Measurements from ENCODE around the gene DNMT3B.
"Not testable (repeated sequence)": the region's sequence is repeated elsewhere in the genome, so short reads cannot be mapped to it uniquely, and the experiment has no call there.

The DNMT3B gene

DNA sequence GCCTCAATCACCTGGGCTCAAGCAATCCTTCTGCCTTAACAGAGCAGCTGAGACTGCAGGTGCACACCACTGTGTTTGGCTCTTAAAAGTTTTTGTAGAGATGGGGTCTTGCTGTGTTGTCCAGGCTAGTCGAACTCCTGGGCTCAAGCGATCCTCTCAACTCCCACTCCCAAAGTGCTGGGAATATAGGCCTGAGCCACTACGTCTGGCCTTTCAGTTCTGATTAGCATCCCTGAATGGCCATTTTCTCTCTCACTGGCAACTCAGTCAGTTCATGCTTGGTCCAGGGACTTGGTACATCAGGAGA lies 28.5 kb downstream of the DNMT3B start:
- DNase-seq (ENCODE audit: low read depth): no peak

DNA sequence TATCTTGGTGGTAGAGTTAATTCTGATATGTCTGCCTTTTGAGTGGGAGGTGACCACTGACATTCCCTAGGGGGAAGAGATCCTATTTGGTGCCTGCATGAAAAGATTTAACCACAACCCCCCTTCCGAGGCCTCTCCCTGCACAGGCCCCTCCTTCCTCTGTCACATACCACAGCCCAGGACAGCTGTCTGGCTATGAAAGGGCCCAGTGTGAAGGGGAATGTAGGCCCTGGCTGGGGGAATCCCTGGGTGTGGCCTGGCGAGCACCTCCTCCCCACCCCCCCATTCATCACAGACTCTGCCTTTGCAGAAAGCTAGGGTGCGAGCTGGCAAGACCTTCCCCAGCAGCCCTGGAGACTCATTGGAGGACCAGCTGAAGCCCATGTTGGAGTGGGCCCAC lies 30.1 kb downstream of the DNMT3B start:
- DNase-seq (ENCODE audit: low read depth): no peak

DNA sequence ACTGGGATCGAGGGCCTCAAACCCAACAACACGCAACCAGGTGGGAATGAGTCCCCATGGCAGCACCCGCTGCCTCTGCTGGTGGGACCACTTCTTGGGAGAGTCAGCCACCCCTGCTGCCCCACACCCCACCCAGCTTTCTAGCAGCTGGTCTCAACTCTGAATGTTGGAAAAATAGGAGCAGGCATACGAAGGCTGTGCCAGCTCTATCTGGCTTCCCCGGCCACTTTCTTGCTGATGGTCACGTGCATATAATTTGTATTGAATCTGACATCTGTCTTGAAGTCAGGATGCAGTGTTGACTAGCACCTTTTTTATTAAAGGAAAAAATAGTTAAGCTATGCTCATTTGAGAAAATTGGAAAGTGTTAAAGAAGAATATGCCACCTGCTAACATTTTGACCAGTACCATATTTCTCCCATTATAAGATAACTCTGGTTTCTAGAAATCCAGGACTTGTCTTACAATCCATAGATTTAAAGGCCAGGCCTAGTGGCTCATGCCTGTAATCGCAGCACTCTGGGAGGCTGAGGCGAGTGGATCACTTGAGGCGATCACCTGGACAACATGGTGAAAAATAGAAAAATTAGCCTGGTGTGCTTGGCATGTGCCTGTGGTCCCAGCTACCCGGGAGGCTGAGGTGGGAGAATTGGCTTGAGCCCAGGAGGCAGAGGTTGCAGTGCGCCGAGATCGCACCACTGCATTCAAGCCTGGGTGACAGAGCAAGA lies 30.7 kb downstream of the DNMT3B start:
- DNase-seq (ENCODE audit: low read depth): no peak

DNA sequence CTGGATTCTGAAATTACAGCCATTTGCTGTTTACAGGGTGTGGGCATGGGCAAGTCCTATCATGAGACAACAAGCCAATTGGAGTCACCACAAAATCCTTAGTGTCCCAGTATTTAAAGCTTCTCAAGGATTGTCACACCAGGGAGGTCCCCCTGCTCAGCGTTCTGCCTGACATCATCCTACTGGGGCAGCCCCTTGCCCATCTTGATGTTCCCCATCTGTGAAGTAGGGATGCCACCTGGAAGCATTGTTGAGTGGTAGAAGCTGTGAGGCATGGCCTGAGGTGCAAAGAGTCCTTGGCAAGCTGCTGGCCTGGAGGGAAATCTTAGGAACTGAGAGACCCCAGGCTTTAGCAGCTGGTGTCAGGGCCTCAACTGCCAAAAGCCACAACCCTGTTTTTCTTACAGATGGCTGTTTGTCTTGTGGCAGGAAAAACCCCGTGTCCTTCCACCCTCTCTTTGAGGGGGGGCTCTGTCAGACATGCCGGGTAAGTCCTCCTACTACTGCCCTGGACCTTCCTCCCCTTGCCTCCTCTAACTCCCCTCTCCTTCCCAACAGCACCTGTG lies 34.3 kb downstream of the DNMT3B start:
- DNase-seq (ENCODE audit: low read depth): no peak

DNA sequence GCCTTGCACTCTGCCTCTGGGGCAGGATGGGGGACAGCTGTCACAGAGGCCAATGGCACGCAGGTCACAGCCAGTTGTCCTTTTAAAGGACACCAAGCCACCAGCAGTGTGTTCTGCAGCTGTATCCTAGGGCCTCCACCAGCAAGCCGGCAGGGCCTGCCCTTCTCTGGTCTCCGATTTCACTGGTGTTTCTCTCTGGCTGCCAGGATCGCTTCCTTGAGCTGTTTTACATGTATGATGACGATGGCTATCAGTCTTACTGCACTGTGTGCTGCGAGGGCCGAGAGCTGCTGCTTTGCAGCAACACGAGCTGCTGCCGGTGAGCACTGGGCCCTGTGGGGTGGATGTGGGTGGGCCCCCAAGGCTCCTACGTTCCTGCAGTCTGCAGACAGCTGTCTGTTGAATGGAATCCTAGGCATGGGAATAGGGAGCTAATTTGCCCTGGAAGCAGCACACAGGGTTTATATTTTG lies 34.8 kb downstream of the DNMT3B start:
- DNase-seq (ENCODE audit: low read depth): no peak

GRCh38 chr20:32797571-32797970 lies 35.4 kb downstream of the DNMT3B start:
- DNase-seq (ENCODE audit: low read depth): not testable (repeated sequence)

- DNase-seq (ENCODE audit: low read depth): no peak
Observed at GRCh38 chr20:32798046-32798981, 36.1 kb downstream of the DNMT3B start.

GRCh38 chr20:32803092-32803491 lies 40.9 kb downstream of the DNMT3B start:
- no peak for DNase-seq (ENCODE audit: low read depth)

- DNase-seq (ENCODE audit: low read depth): no peak
Observed at GRCh38 chr20:32804022-32804715, 42.0 kb downstream of the DNMT3B start.

- DNase-seq (ENCODE audit: low read depth): no peak
Observed at GRCh38 chr20:32804817-32805216, 42.6 kb downstream of the DNMT3B start.

GRCh38 chr20:32805721-32806120 lies 43.5 kb downstream of the DNMT3B start:
- DNase-seq (ENCODE audit: low read depth): no peak

DNA sequence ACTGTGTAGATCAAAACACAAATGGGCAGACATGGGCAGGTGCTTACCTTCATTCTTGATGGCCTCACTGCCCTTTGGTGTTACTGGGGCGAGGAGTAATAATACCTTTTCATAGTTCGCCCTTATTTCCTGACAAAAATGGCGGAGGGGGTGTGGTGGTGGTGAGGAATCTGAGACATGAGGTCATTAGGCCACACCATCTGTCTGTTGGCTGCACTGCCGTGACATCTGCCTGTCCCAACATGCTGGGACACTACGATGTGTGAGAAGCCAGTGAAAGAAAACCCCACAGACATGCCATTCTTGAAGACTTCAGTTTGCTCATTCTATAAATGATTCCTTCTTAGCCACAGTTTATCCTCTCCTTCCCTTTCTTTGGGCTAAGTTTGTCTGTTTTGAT lies 44.2 kb downstream of the DNMT3B start:
- no peak for DNase-seq (ENCODE audit: low read depth)

DNA sequence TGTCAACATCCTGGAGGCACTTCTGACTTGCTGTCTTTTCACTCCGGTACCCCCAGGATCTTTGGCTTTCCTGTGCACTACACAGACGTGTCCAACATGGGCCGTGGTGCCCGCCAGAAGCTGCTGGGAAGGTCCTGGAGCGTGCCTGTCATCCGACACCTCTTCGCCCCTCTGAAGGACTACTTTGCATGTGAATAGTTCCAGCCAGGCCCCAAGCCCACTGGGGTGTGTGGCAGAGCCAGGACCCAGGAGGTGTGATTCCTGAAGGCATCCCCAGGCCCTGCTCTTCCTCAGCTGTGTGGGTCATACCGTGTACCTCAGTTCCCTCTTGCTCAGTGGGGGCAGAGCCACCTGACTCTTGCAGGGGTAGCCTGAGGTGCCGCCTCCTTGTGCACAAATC lies 45.5 kb downstream of the DNMT3B start:
- DNase-seq (ENCODE audit: low read depth): no peak

GRCh38 chr20:32808438-32808837 lies 46.3 kb downstream of the DNMT3B start:
- DNase-seq (ENCODE audit: low read depth): no peak

- DNase-seq (ENCODE audit: low read depth): no peak
Observed at GRCh38 chr20:32809907-32810306, 47.7 kb downstream of the DNMT3B start.

DNA sequence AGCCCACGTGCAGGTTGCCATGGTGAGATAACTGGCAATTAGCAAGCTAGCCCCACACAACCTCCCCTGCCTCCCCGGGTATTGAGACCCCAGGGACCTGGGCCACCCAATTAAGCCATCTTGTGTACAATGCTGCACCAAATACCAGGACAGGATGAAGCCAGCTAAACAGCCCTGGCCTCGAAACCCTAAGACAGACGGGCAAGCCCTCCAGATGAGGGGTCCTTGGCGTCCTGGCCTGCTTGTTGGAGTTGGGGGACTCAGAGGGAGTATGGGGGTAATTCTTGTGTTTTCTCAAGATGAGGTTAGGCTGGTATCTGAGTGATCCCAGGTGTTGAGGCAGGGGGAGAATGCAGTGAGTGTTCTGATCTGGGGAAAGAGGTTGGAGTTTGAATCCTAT lies 48.8 kb downstream of the DNMT3B start:
- DNase-seq (ENCODE audit: low read depth): no peak

- DNase-seq (ENCODE audit: low read depth): no peak
Observed at GRCh38 chr20:32811886-32812285, 49.7 kb downstream of the DNMT3B start.

DNA sequence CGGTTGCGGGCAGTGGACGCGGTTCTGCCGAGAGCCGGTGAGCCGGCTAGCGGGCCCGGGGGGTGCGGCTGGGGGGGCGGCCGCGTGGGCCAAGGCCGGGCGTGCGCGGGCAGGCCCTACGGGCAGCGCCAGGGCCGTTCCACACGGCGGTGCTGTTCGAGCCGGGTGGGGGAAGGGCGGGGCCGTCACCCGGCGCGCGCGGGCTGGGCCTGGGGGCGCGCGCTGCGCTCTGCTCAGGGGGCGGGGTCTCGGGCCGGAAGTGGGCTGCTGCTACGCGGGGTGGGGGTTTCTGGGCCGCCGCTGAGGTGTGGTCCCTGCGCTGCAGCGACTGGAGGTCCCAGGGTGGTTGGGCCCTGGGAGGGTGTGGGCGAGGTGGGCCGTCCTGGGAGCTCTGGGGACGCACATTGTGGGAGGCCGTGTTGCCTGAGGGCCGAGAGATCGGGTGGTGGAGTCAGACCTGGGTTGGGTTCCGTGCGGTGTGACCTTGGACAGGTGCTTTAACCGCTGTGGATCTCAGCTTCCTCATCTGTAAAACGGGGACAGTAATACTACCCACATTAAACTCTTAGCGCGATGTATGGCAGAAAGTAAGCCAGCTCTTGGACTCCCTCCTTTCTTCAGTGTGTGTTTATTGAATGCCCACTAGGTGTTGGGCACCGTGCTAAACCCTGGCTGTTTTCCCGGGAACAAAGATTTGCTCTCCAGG lies 58.0 kb downstream of the DNMT3B start:
- DNase-seq (ENCODE audit: low read depth): peak; percentile 69

GRCh38 chr20:32820698-32821377 lies 58.7 kb downstream of the DNMT3B start:
- no peak for DNase-seq (ENCODE audit: low read depth)

GRCh38 chr20:32822225-32822624 lies 60.0 kb downstream of the DNMT3B start:
- DNase-seq (ENCODE audit: low read depth): no peak

DNA sequence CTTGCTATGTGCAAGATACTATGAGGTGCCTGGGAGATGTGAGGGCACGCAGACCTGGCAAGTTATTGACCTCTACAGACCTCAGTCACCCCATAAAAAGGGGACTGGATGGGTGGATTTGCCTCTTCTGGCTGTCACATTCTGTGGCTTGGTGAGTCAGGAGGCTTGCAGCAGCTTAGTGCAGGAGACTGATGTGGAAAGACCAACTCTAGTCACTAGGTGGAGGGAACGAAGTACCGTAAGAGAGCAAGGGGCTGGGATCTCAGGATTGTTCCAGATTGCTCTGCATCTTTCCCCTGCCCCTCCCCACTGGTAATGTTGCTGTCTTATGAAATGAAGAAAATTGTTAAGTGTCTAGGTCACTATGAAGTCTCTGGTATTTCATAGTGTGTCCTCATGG lies 60.9 kb downstream of the DNMT3B start:
- no peak for DNase-seq (ENCODE audit: low read depth)

Data from stimulated activated CD8-positive, alpha-beta memory T cell treated with anti-CD3 and anti-CD28 coated beads, Interleukin-7, amount 100 ng/mL, for 24 hours (primary cell).